ENCODE results near the gene ACMSD. TPM values are rescaled to one million over a fixed set of nuclear protein-coding genes. Genes with fewer than 3 reads are reported as not detected.

ACMSD gene
- total and polyA plus RNA-seq, 9 of the 15 experiments (the other 6 are each of a cell fraction or from before 2014, with no cell fraction given): not detected

- TF ChIP-seq MLLT1 (IDR thresholded peaks at IDR 0.05) (no peak; a peak in 2 of 4 replicates), HLTF (IDR thresholded peaks at IDR 0.05) (no peak), SMARCA4 (IDR thresholded peaks at IDR 0.05) (peak; percentile 50; the same call in 1 of the 2 replicates), THAP7 (CRISPR knock-in tag; IDR thresholded peaks at IDR 0.05) (no peak), ZNF699 (CRISPR knock-in tag; IDR thresholded peaks at IDR 0.05; ENCODE audit: insufficient replicate concordance) (no peak), MCM5 (IDR thresholded peaks at IDR 0.05; ENCODE audit: low read depth) (no peak), SMAD1 (IDR thresholded peaks at IDR 0.05; ENCODE audit: low read depth, low read length, partially characterized antibody) (peak; percentile 44), ZFX (CRISPR knock-in tag; IDR thresholded peaks at IDR 0.05) (no peak; the same call in 1 of the 2 replicates), IFI16 (CRISPR knock-in tag; IDR thresholded peaks at IDR 0.05) (no peak), USF1 (CRISPR knock-in tag; IDR thresholded peaks at IDR 0.05) (no peak), SAFB (IDR thresholded peaks at IDR 0.05; ENCODE audit: borderline replicate concordance, low read depth, low read length) (peak; percentile 26; the same call in 1 of the 2 replicates), ZNF3 (CRISPR knock-in tag; IDR thresholded peaks at IDR 0.05) (no peak), SIN3A (IDR thresholded peaks at IDR 0.05; ENCODE audit: borderline replicate concordance in 2 of 2, control insufficient read depth in 1 of 2, low read depth in 2 of 2, low read length in 2 of 2) (peak; percentile 36 to 66; a peak in 1 of 4 replicates), ATF3 (IDR thresholded peaks at IDR 0.05) (no peak), ATF3 (CRISPR knock-in tag; conservative IDR thresholded peaks at IDR 0.05) (no peak), ZNF274 (IDR thresholded peaks at IDR 0.05; ENCODE audit: borderline replicate concordance, low read depth, low read length) (no peak), ID3 (CRISPR knock-in tag; IDR thresholded peaks at IDR 0.05) (no peak), ID3 (tag; IDR thresholded peaks at IDR 0.05) (no peak; the same call in 1 of the 2 replicates), HNRNPUL1 (IDR thresholded peaks at IDR 0.05; ENCODE audit: low read length) (no peak), KLF16 (IDR thresholded peaks at IDR 0.05) (no peak), ZNF668 (CRISPR knock-in tag; IDR thresholded peaks at IDR 0.05) (no peak), MAFK (IDR thresholded peaks at IDR 0.05; ENCODE audit: low read length) (no peak), KDM1A (IDR thresholded peaks at IDR 0.05) (no peak), ZNF124 (CRISPR knock-in tag; IDR thresholded peaks at IDR 0.05) (no peak), ARID3B (CRISPR knock-in tag; IDR thresholded peaks at IDR 0.05; ENCODE audit: borderline replicate concordance) (no peak)
Measured at GRCh38 chr2:134917888-134918525, 79.6 kb downstream of the ACMSD start (continued).
